Measurements from ENCODE around the gene NFIA. TPM values are rescaled to one million over a fixed set of nuclear protein-coding genes. Genes with fewer than 3 reads are reported as not detected.
A peak's percentile ranks its signal among the peaks of the same experiment; 100 is the strongest.

Gene NFIA
- total RNA-seq, 1 experiment from 2014 or later, result 12.7 TPM

DNA sequence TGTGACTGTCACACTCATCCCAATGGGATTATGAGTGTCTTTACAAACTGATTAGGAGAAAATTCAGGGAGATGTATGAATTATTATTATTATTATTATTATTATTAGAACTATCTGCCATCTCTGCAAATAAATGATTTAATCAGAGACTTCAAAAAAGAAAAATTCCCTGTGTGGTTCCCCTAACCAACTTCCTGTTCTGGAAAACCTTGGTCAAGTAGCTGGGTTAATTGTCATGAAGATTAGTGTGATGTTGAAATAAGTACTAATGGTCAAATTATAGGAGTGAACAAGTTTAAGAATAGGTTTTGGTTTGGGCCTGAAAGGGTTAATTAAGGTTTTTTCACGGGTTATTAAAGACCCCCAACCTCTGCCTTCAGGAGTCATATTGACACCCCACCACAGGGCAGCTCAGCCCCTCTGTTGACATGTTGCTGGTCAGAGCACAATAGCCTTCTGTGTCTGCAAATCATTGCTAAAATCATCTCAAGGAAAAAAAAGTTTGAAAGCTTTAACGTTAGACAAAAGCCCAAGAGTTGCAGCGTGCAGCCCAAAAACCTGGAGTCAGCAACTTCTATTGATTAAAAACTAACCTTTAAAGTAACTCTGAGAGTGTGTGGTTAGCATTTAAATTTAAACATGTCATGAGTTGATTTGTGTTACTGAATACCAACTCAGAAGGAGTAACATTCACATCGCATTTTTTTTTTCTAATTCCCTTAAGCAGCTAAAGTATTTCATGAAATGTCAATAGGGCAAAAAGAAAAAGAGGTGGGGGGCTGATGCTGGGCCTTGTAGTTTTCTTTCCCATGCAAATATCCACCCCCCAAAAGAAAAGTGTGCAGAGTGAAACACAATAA lies 370.0 kb downstream of the NFIA start:
- no peak overlapping the region for H3K27ac ChIP-seq (ENCODE audit: low read length)
- no peak overlapping the region for H3K4me2 ChIP-seq (ENCODE audit: low read length)
- no peaks in the 10 kb centered on the region for H3K9me2 ChIP-seq (replicated peaks; ENCODE audit: low read length)
- H3F3A ChIP-seq (ENCODE audit: low read length, unreplicated experiment), result no peaks in the 10 kb centered on the region
- no peaks in the 10 kb centered on the region for H3K9me3 ChIP-seq (ENCODE audit: low read length)
- no peaks in the 10 kb centered on the region for H3K27me3 ChIP-seq (ENCODE audit: low read length)
- no TSS peak for BruUV-seq (replicated peaks)
- H4K20me1 ChIP-seq (ENCODE audit: low read length), result no peaks in the 10 kb centered on the region
- H3K4me1 ChIP-seq (ENCODE audit: insufficient read depth, low read length), result peaks cover 35% of the 10 kb centered on the region
- H2AFZ ChIP-seq (ENCODE audit: low read length), result no peak overlapping the region
- intact Hi-C loops (cut with micrococcal nuclease), result loop anchor here (1.0 to 10.0 kb wide), 10 partner anchors 85 to 482 kb away; no protein-coding TSS in a partner anchor
- DNase-seq (no peak), ATAC-seq (no peak)
- ChIA-PET CTCF (interaction anchor here (0.7 kb wide), 2 partner anchors 29 to 91 kb away, joined by 6 to 17 read pairs; no protein-coding TSS in a partner anchor), POLR2A (ENCODE audit: unreplicated experiment) (no interaction called here)
- no peak overlapping the region for H3K9ac ChIP-seq (ENCODE audit: low read length)
- no peak for TF ChIP-seq EZH2 (IDR thresholded peaks at IDR 0.05; ENCODE audit: low read length, unreplicated experiment)
- no peak for TF ChIP-seq EZH2phosphoT487 (IDR thresholded peaks at IDR 0.05; ENCODE audit: borderline replicate concordance, low read length)
- TF ChIP-seq, protein P1, sequence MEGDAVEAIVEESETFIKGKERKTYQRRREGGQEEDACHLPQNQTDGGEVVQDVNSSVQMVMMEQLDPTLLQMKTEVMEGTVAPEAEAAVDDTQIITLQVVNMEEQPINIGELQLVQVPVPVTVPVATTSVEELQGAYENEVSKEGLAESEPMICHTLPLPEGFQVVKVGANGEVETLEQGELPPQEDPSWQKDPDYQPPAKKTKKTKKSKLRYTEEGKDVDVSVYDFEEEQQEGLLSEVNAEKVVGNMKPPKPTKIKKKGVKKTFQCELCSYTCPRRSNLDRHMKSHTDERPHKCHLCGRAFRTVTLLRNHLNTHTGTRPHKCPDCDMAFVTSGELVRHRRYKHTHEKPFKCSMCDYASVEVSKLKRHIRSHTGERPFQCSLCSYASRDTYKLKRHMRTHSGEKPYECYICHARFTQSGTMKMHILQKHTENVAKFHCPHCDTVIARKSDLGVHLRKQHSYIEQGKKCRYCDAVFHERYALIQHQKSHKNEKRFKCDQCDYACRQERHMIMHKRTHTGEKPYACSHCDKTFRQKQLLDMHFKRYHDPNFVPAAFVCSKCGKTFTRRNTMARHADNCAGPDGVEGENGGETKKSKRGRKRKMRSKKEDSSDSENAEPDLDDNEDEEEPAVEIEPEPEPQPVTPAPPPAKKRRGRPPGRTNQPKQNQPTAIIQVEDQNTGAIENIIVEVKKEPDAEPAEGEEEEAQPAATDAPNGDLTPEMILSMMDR (conservative IDR thresholded peaks at IDR 0.05; ENCODE audit: low read depth, low read length), result no peak
- H3K79me2 ChIP-seq (ENCODE audit: low read length), result no peaks in the 10 kb centered on the region
- 0 out of 2 replicates have a peak, but pooled peaks cover 3% of the 10 kb centered on the region for H3K36me3 ChIP-seq (ENCODE audit: low read depth, low read length)
- no peak overlapping the region for H3K4me3 ChIP-seq (ENCODE audit: low read length)

DNA sequence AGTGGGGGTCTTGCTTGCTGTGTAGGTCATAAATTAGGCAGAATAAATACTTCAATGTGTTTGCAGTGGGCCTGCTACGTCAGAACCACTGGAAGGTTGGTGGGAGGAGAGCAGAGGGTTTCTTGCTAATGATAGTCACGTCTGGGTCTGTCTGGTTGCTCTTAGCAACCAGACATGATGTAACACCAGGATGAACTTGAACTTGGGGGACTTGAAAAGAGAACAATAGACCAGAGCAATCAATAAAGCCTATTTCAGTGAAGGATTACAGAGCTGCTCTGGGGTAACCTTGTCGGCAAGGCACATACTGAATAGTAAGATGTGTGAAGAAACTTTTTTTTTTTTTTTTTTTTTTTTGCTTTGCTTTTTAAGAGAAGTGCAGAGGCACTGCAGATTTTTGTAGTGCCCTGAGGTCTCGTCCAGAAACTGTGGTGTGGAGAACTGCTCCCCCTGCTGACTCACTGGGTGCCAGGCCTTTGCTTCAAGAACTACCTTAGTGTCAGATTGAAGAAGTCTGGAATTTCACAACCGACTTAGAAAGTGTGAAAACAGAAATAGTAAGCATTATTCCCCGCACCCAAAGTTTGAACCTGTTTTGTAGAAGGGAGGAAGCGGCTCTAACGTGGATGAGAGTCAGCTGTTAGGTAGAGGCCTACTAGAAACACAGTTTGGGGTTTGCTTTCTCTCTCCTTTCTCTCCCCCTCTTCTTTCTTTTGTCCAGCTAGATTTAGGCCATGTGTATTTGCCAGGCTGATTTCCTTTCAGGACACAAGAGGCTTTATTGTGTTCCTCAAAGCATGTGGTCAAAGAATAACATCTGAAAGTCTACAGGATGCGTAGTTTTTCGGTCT lies 371.0 kb downstream of the NFIA start:
- H3F3A ChIP-seq (ENCODE audit: low read length, unreplicated experiment), result no peaks in the 10 kb centered on the region
- H3K79me2 ChIP-seq (ENCODE audit: low read length), result no peaks in the 10 kb centered on the region
- no peaks in the 10 kb centered on the region for H3K27me3 ChIP-seq (ENCODE audit: low read length)
- TF ChIP-seq EZH2phosphoT487 (IDR thresholded peaks at IDR 0.05; ENCODE audit: borderline replicate concordance, low read length) (no peak), EZH2 (IDR thresholded peaks at IDR 0.05; ENCODE audit: low read length, unreplicated experiment) (no peak)
- TF ChIP-seq, protein P1 (conservative IDR thresholded peaks at IDR 0.05; ENCODE audit: low read depth, low read length), result peak; percentile 86
- DNase-seq (peak; percentile 83), ATAC-seq (peak; percentile 96)
- ChIA-PET POLR2A (ENCODE audit: unreplicated experiment) (interaction anchor here (0.7 kb wide), 1 partner anchor 480 kb away, joined by 3 read pairs; no protein-coding TSS in a partner anchor), CTCF (interaction anchor here (0.6 to 0.7 kb wide), 3 partner anchors 30 to 403 kb away, joined by 3 to 17 read pairs (median 6); no protein-coding TSS in a partner anchor)
- no peaks in the 10 kb centered on the region for H4K20me1 ChIP-seq (ENCODE audit: low read length)
- no peaks in the 10 kb centered on the region for H3K9me3 ChIP-seq (ENCODE audit: low read length)
- no peak overlapping the region for H3K9ac ChIP-seq (ENCODE audit: low read length)
- no peak overlapping the region for H3K4me3 ChIP-seq (ENCODE audit: low read length)
- H3K9me2 ChIP-seq (replicated peaks; ENCODE audit: low read length), result no peaks in the 10 kb centered on the region
- H3K4me2 ChIP-seq (ENCODE audit: low read length), result no peak overlapping the region; the same call in 1 of the 2 replicates
- intact Hi-C loops (cut with micrococcal nuclease), result loop anchor here (1.0 to 10.0 kb wide), 10 partner anchors 84 to 483 kb away; no protein-coding TSS in a partner anchor
- H3K36me3 ChIP-seq (ENCODE audit: low read depth, low read length), result 0 out of 2 replicates have a peak, but pooled peaks cover 3% of the 10 kb centered on the region
- BruUV-seq (replicated peaks), result no TSS peak
- H2AFZ ChIP-seq (ENCODE audit: low read length), result peak overlapping the region; percentile 63
- no peak overlapping the region for H3K27ac ChIP-seq (ENCODE audit: low read length)
- H3K4me1 ChIP-seq (ENCODE audit: insufficient read depth, low read length), result peaks cover 35% of the 10 kb centered on the region

Measured in PC-3 (cell line).